Measurements from ENCODE around the gene APOF.

DNA sequence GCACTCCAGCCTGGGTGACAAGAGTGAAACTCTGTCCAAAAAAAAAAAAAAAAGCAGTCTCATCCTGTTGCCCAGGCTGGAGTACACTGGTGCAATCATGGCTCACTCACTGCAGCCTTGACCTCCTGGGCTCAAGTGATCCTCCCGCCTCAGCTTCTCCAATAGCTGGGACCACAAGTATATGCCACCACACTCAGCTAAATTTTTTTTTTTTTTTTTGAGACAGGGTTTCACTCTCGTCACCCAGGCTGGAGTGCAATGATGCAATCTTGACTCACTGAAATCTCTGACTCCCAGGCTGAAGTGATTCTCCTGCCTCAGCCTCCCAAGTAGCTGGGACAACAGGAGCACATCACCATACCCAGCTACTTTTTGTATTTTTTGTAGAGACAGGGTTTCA lies 41.6 kb downstream of the APOF start:
- TF ChIP-seq, protein P1, sequence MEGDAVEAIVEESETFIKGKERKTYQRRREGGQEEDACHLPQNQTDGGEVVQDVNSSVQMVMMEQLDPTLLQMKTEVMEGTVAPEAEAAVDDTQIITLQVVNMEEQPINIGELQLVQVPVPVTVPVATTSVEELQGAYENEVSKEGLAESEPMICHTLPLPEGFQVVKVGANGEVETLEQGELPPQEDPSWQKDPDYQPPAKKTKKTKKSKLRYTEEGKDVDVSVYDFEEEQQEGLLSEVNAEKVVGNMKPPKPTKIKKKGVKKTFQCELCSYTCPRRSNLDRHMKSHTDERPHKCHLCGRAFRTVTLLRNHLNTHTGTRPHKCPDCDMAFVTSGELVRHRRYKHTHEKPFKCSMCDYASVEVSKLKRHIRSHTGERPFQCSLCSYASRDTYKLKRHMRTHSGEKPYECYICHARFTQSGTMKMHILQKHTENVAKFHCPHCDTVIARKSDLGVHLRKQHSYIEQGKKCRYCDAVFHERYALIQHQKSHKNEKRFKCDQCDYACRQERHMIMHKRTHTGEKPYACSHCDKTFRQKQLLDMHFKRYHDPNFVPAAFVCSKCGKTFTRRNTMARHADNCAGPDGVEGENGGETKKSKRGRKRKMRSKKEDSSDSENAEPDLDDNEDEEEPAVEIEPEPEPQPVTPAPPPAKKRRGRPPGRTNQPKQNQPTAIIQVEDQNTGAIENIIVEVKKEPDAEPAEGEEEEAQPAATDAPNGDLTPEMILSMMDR (IDR thresholded peaks at IDR 0.05), result no peak
- no peak for TF ChIP-seq POLR2A (IDR thresholded peaks at IDR 0.05)
- no peak for TF ChIP-seq POLR2AphosphoS5 (IDR thresholded peaks at IDR 0.05; ENCODE audit: insufficient read depth in 1 of 2, low read depth in 1 of 2)

All from vagina (tissue), 2 donors.